RWPE2 (cell line): ENCODE results near the gene TARP.
"Not testable (repeated sequence)": the region's sequence is repeated elsewhere in the genome, so short reads cannot be mapped to it uniquely, and the experiment has no call there.

Experiments
- ATAC-seq: fragments of 200-7000 bp; cut with Tn5 transposase; 3 replicates; pipeline ENCODE4 v1.9.1; 2021; ENCODE audit warnings: low read depth
- DNase-seq: peaks from one replicate; pipeline ENCODE4 v3.0.0-alpha.2; 2020; ENCODE audit warnings: low spot score
- H3K27ac ChIP-seq: fragments of 450-650 bp; 2 replicates; pipeline ENCODE4 v1.5.1; 2017; ENCODE audit warnings: mild to moderate bottlenecking; ENCODE audit not compliant: poor library complexity, severe bottlenecking
- H3K27me3 ChIP-seq: fragments of 250-450 bp; sonication (Bioruptor Pico); 2 replicates; pipeline ENCODE4 v1.5.1; 2021; ENCODE audit warnings: mild to moderate bottlenecking, moderate library complexity; ENCODE audit not compliant: insufficient read depth, poor library complexity, severe bottlenecking
- H3K36me3 ChIP-seq: fragments of 250-450 bp; sonication (Bioruptor Pico); 2 replicates; pipeline ENCODE4 v1.5.1; 2020; ENCODE audit warnings: low read depth, mild to moderate bottlenecking, moderate library complexity
- H3K4me1 ChIP-seq: fragments of 250-450 bp; sonication (Bioruptor Pico); 2 replicates; pipeline ENCODE4 v1.5.1; 2021; ENCODE audit warnings: mild to moderate bottlenecking, moderate library complexity; ENCODE audit not compliant: insufficient read depth, poor library complexity, severe bottlenecking
- H3K4me3 ChIP-seq: fragments of 250-450 bp; sonication (Bioruptor Pico); 2 replicates; pipeline ENCODE4 v1.5.1; 2021; ENCODE audit warnings: mild to moderate bottlenecking, moderate library complexity; ENCODE audit not compliant: severe bottlenecking
- H3K9me3 ChIP-seq: fragments of 250-450 bp; sonication (Bioruptor Pico); 2 replicates; pipeline ENCODE4 v1.5.1; 2021; ENCODE audit warnings: mild to moderate bottlenecking, moderate library complexity; ENCODE audit not compliant: severe bottlenecking
- CTCF ChIP-seq: fragments of 450-650 bp; IDR thresholded peaks from one replicate; pipeline ENCODE4 v1.5.1; 2017; ENCODE audit warnings: mild to moderate bottlenecking, moderate library complexity; ENCODE audit not compliant: poor library complexity, severe bottlenecking

The TARP gene

GRCh38 chr7:38269704-38270346 is 3.6 kb downstream of the TARP start:
- H3K27me3 ChIP-seq, ATAC-seq, H3K9me3 ChIP-seq, H3K36me3 ChIP-seq, H3K4me3 ChIP-seq, H3K27ac ChIP-seq, DNase-seq, H3K4me1 ChIP-seq: not testable (repeated sequence)

- H3K9me3 ChIP-seq, H3K27ac ChIP-seq, H3K27me3 ChIP-seq, H3K36me3 ChIP-seq, H3K4me3 ChIP-seq, ATAC-seq, DNase-seq, H3K4me1 ChIP-seq: not testable (repeated sequence)
Observed at GRCh38 chr7:38265958-38266357, 7.5 kb downstream of the TARP start.

- H3K9me3 ChIP-seq, H3K27me3 ChIP-seq, H3K36me3 ChIP-seq, H3K4me3 ChIP-seq, H3K27ac ChIP-seq, H3K4me1 ChIP-seq, DNase-seq, ATAC-seq: not testable (repeated sequence)
Observed at GRCh38 chr7:38264602-38265001, 8.8 kb downstream of the TARP start.

- H3K4me1 ChIP-seq, ATAC-seq, H3K4me3 ChIP-seq, H3K27ac ChIP-seq, H3K9me3 ChIP-seq, H3K36me3 ChIP-seq, DNase-seq, H3K27me3 ChIP-seq: not testable (repeated sequence)
Observed at GRCh38 chr7:38263274-38263673, 10.2 kb downstream of the TARP start.

- H3K27ac ChIP-seq, result no peak overlapping the region
- TF ChIP-seq CTCF, result no peak
- H3K4me3 ChIP-seq, result no peak overlapping the region
- no peak for ATAC-seq
- no peaks in the 10 kb centered on the region for H3K36me3 ChIP-seq
- no peaks in the 10 kb centered on the region for H3K27me3 ChIP-seq
- no peaks in the 10 kb centered on the region for H3K9me3 ChIP-seq
- H3K4me1 ChIP-seq, result no peaks in the 10 kb centered on the region
- DNase-seq, result no peak
Observed at GRCh38 chr7:38262545-38262944, 10.9 kb downstream of the TARP start.

GRCh38 chr7:38262026-38262425 is 11.4 kb downstream of the TARP start:
- not testable (repeated sequence) for H3K27ac ChIP-seq, H3K27me3 ChIP-seq, H3K4me3 ChIP-seq, H3K36me3 ChIP-seq, DNase-seq, ATAC-seq, H3K9me3 ChIP-seq, H3K4me1 ChIP-seq

- not testable (repeated sequence) for H3K36me3 ChIP-seq, ATAC-seq, H3K27me3 ChIP-seq, H3K27ac ChIP-seq, H3K4me1 ChIP-seq, H3K9me3 ChIP-seq, H3K4me3 ChIP-seq, DNase-seq
Observed at GRCh38 chr7:38261601-38262000, 11.8 kb downstream of the TARP start.

- ATAC-seq, H3K27ac ChIP-seq: not testable (repeated sequence)
Observed at GRCh38 chr7:38259157-38259556, 14.3 kb downstream of the TARP start.

More at GRCh38 chr7:38259157-38259556, 14.3 kb downstream of the TARP start:
- not testable (repeated sequence) for H3K4me1 ChIP-seq, DNase-seq, H3K27me3 ChIP-seq, H3K9me3 ChIP-seq, H3K4me3 ChIP-seq, H3K36me3 ChIP-seq
